GM12878 (cell line): ENCODE measurements around the gene SLC38A9.

ENCODE experiments used
- CHD2 ChIP-seq: IDR thresholded peaks from 2 replicates; pipeline ENCODE4 v1.6.1; 2011; ENCODE audit warnings: low read depth, low read length, improper control_type of control experiment, borderline replicate concordance
- CTCF ChIP-seq, 3 experiments: IDR thresholded peaks in 2 of 3; conservative IDR thresholded peaks in 1 of 3; 2 replicates each; pipeline ENCODE4 v1.5.1; 2011; ENCODE audit warnings: low read depth in 3 of 3, low read length in 3 of 3, mild to moderate bottlenecking in 3 of 3, control low read depth in 2 of 3, moderate library complexity in 2 of 3, inconsistent platforms in 1 of 3, mixed read lengths in 1 of 3; ENCODE audit not compliant: control insufficient read depth in 2 of 3, insufficient read depth in 1 of 3; ENCODE audit errors: extremely low read depth in 1 of 3
- GABPA ChIP-seq: IDR thresholded peaks from 2 replicates; pipeline ENCODE4 v1.6.1; 2014; ENCODE audit warnings: antibody characterized with exemption, low read depth, mild to moderate bottlenecking, inconsistent platforms
- MXI1 ChIP-seq: fragments of 150-350 bp; IDR thresholded peaks from 2 replicates; pipeline ENCODE4 v1.6.1; 2011; ENCODE audit warnings: low read depth, mild to moderate bottlenecking, inconsistent platforms, low read length, improper control_type of control experiment
- NFYB ChIP-seq: IDR thresholded peaks from 2 replicates; pipeline ENCODE4 v1.6.1; 2011; ENCODE audit warnings: low read depth, mild to moderate bottlenecking, low read length, improper control_type of control experiment, moderate library complexity; ENCODE audit not compliant: insufficient read depth
- NRF1 ChIP-seq: conservative IDR thresholded peaks from 2 replicates; pipeline ENCODE4 v1.6.1; 2011; ENCODE audit warnings: mild to moderate bottlenecking, low read depth, low read length, improper control_type of control experiment
- POLR2AphosphoS5 ChIP-seq: IDR thresholded peaks from 2 replicates; pipeline ENCODE4 v1.6.1; 2011; ENCODE audit warnings: mild to moderate bottlenecking, low read length, inconsistent platforms
- SMC3 ChIP-seq: IDR thresholded peaks from 2 replicates; pipeline ENCODE4 v1.6.1; 2011; ENCODE audit warnings: low read length, improper control_type of control experiment, borderline replicate concordance
- TCF7 ChIP-seq: IDR thresholded peaks from 2 replicates; pipeline ENCODE4 v1.6.1; 2014; ENCODE audit warnings: antibody characterized with exemption, borderline replicate concordance

GRCh38 chr5:55591686-55592085, 120.4 kb downstream of the SLC38A9 start:
- TF ChIP-seq NFYB: no peak
- no peak for TF ChIP-seq MXI1
- TF ChIP-seq POLR2AphosphoS5: no peak
- no peak for TF ChIP-seq NRF1
- TF ChIP-seq CTCF (IDR thresholded peaks at IDR 0.05 in 2 of 3, conservative IDR thresholded peaks at IDR 0.05 in 1 of 3; ENCODE audit: control insufficient read depth in 2 of 3, extremely low read depth in 1 of 3, insufficient read depth in 1 of 3, low read depth in 3 of 3, low read length in 3 of 3): no peak
- TF ChIP-seq SMC3: no peak
- TF ChIP-seq TCF7: no peak
- TF ChIP-seq CHD2: no peak
- TF ChIP-seq GABPA: no peak
